H9 (cell line): Measurements from ENCODE around the gene KRTAP23-1. TPM values are rescaled to one million over a fixed set of nuclear protein-coding genes. Genes with fewer than 3 reads are reported as not detected.

ENCODE experiments used
- DNase-seq: peaks from one replicate; pipeline ENCODE4 v3.0.0-alpha.2; 2017
- H2AFZ ChIP-seq: one replicate; pipeline ENCODE4 v1.6.1; 2013; ENCODE audit warnings: mild to moderate bottlenecking, low read length, control low read depth, moderate library complexity
- H2AK5ac ChIP-seq: 2 replicates; pipeline ENCODE4 v1.6.1; 2013; ENCODE audit warnings: low read length, control low read depth, mixed read lengths; ENCODE audit not compliant: insufficient read length
- H2BK120ac ChIP-seq: one replicate; pipeline ENCODE4 v1.6.1; 2013; ENCODE audit warnings: low read depth, mild to moderate bottlenecking, low read length, control low read depth, inconsistent platforms; ENCODE audit not compliant: poor library complexity, severe bottlenecking
- H2BK12ac ChIP-seq: 2 replicates; pipeline ENCODE4 v1.6.1; 2013; ENCODE audit warnings: low read length, control low read depth, mixed read lengths, low read depth; ENCODE audit not compliant: insufficient read length
- H2BK15ac ChIP-seq: 2 replicates; pipeline ENCODE4 v1.6.1; 2013; ENCODE audit warnings: low read depth, low read length, control low read depth
- H2BK20ac ChIP-seq: one replicate; pipeline ENCODE4 v1.6.1; 2013; ENCODE audit warnings: low read depth, mild to moderate bottlenecking, low read length, control low read depth, inconsistent platforms; ENCODE audit not compliant: poor library complexity, severe bottlenecking
- H2BK5ac ChIP-seq: 2 replicates; pipeline ENCODE4 v1.6.1; 2013; ENCODE audit warnings: low read length, control low read depth, mixed read lengths; ENCODE audit not compliant: insufficient read length
- H3K14ac ChIP-seq: 2 replicates; pipeline ENCODE4 v1.6.1; 2013; ENCODE audit warnings: low read length, control low read depth; ENCODE audit not compliant: insufficient read depth
- H3K18ac ChIP-seq: 2 replicates; pipeline ENCODE4 v1.6.1; 2013; ENCODE audit warnings: low read depth, mild to moderate bottlenecking, mixed read lengths, low read length, control low read depth; ENCODE audit not compliant: insufficient read length
- H3K23ac ChIP-seq: 2 replicates; pipeline ENCODE4 v1.6.1; 2013; ENCODE audit warnings: low read length, control low read depth, mixed read lengths, low read depth; ENCODE audit not compliant: insufficient read length
- H3K23me2 ChIP-seq: 2 replicates; pipeline ENCODE4 v1.6.1; 2013; ENCODE audit warnings: low read depth, mild to moderate bottlenecking, mixed read lengths, low read length, control low read depth; ENCODE audit not compliant: insufficient read length, poor library complexity, severe bottlenecking
- H3K27ac ChIP-seq: 2 replicates; pipeline ENCODE4 v1.5.1; 2013; ENCODE audit warnings: low read length, control low read depth, mixed read lengths, low read depth; ENCODE audit not compliant: insufficient read length
- H3K27me3 ChIP-seq: 2 replicates; pipeline ENCODE4 v1.6.1; 2013; ENCODE audit warnings: low read length, control low read depth, inconsistent platforms; ENCODE audit not compliant: insufficient read depth
- H3K4ac ChIP-seq: 2 replicates; pipeline ENCODE4 v1.6.1; 2013; ENCODE audit warnings: low read depth, mild to moderate bottlenecking, control low read depth, inconsistent platforms, low read length, moderate library complexity
- H3K4me1 ChIP-seq: 2 replicates; pipeline ENCODE4 v1.6.1; 2013; ENCODE audit warnings: low read length, control low read depth, inconsistent platforms; ENCODE audit not compliant: insufficient read depth
- H3K4me2 ChIP-seq: 2 replicates; pipeline ENCODE4 v1.6.1; 2013; ENCODE audit warnings: low read length, control low read depth, mixed read lengths; ENCODE audit not compliant: insufficient read length, insufficient read depth
- H3K56ac ChIP-seq: 2 replicates; pipeline ENCODE4 v1.6.1; 2013; ENCODE audit warnings: low read depth, mild to moderate bottlenecking, mixed read lengths, low read length, control low read depth; ENCODE audit not compliant: insufficient read length
- H3K79me1 ChIP-seq: 2 replicates; pipeline ENCODE4 v1.6.1; 2013; ENCODE audit warnings: low read depth, mild to moderate bottlenecking, moderate library complexity, low read length, control low read depth, inconsistent platforms; ENCODE audit not compliant: insufficient read depth, poor library complexity, severe bottlenecking
- H3K79me2 ChIP-seq: 2 replicates; pipeline ENCODE4 v1.6.1; 2013; ENCODE audit warnings: low read length, control low read depth, inconsistent platforms; ENCODE audit not compliant: insufficient read depth
- H3K9ac ChIP-seq: 2 replicates; pipeline ENCODE4 v1.6.1; 2013; ENCODE audit warnings: low read length, control low read depth, mixed read lengths; ENCODE audit not compliant: insufficient read length; ENCODE audit errors: extremely low read depth
- H3K9me3 ChIP-seq: one replicate; pipeline ENCODE4 v1.6.1; 2013; ENCODE audit warnings: low read depth, low read length, inconsistent platforms; ENCODE audit not compliant: control insufficient read depth
- H3T11ph ChIP-seq: one replicate; pipeline ENCODE4 v1.6.1; 2013; ENCODE audit warnings: mild to moderate bottlenecking, low read length, control low read depth, inconsistent platforms
- H4K20me1 ChIP-seq: one replicate; pipeline ENCODE4 v1.6.1; 2013; ENCODE audit not compliant: control insufficient read depth, insufficient read length, insufficient read depth
- H4K5ac ChIP-seq: 2 replicates; pipeline ENCODE4 v1.6.1; 2013; ENCODE audit warnings: low read depth, mild to moderate bottlenecking, mixed read lengths, low read length, control low read depth; ENCODE audit not compliant: insufficient read length
- H4K8ac ChIP-seq: replicated peaks from 2 replicates; pipeline ENCODE4 v1.6.1; 2013; ENCODE audit warnings: low read length, control low read depth, mixed read lengths, low read depth; ENCODE audit not compliant: insufficient read length
- H4K91ac ChIP-seq: 2 replicates; pipeline ENCODE4 v1.6.1; 2013; ENCODE audit warnings: low read depth, mild to moderate bottlenecking, moderate library complexity, mixed read lengths, low read length, control low read depth; ENCODE audit not compliant: insufficient read length
- H3K27ac Mint-ChIP-seq, 3 experiments: 2 replicates in 2 of 3; 3 replicates in 1 of 3; pipeline ENCODE4 v1.8.0; 2020 to 2021; ENCODE audit warnings: mixed read lengths in 3 of 3, mild to moderate bottlenecking in 1 of 3, moderate library complexity in 1 of 3
- H3K27me3 Mint-ChIP-seq: 2 replicates; pipeline ENCODE4 v1.8.0; 2021; ENCODE audit warnings: low read depth, mild to moderate bottlenecking, moderate library complexity, mixed read lengths
- H3K36me3 Mint-ChIP-seq, 3 experiments: 2 replicates in 2 of 3; 3 replicates in 1 of 3; pipeline ENCODE4 v1.8.0; 2020 to 2021; ENCODE audit warnings: low read depth in 3 of 3, mixed read lengths in 3 of 3; ENCODE audit not compliant: insufficient read depth in 1 of 3
- H3K4me1 Mint-ChIP-seq, 2 experiments: 2 replicates each; pipeline ENCODE4 v1.8.0; 2020; ENCODE audit warnings: mixed read lengths in 2 of 2
- H3K4me3 Mint-ChIP-seq, 2 experiments: 2 replicates in 1 of 2; 3 replicates in 1 of 2; pipeline ENCODE4 v1.8.0; 2020 to 2021; ENCODE audit warnings: mild to moderate bottlenecking in 2 of 2, mixed read lengths in 2 of 2, moderate library complexity in 1 of 2
- H3K9me3 Mint-ChIP-seq, 2 experiments: 2 replicates in 1 of 2; 3 replicates in 1 of 2; pipeline ENCODE4 v1.8.0; 2020; ENCODE audit warnings: mild to moderate bottlenecking in 2 of 2, mixed read lengths in 2 of 2, moderate library complexity in 1 of 2
- WGBS: extraction: QIAGEN DNeasy Blood & Tissue Kit; methylation state at CpG from one replicate; pipeline ENCODE4 v1.1.7; 2013; ENCODE audit warnings: missing lambda C conversion rate, low lambda C conversion rate, mixed read lengths; ENCODE audit not compliant: insufficient read length; ENCODE audit errors: extremely low coverage; 5-methylcytosine and 5-hydroxymethylcytosine counted together
- total RNA-seq: library from RNA; stranded (reverse); gene quantifications from 2 replicates; pipeline ENCODE4 v1.2.1, GENCODE V29; 2021
- TF ChIP-seq, protein P1 (sequence below): fragments of 200-600 bp; sonication (generic); conservative IDR thresholded peaks from 3 replicates; pipeline ENCODE4 v1.8.0; 2021; ENCODE audit warnings: antibody characterized with exemption, mild to moderate bottlenecking

KRTAP23-1 gene
- total RNA-seq, 1 experiment from 2014 or later = not detected

DNA sequence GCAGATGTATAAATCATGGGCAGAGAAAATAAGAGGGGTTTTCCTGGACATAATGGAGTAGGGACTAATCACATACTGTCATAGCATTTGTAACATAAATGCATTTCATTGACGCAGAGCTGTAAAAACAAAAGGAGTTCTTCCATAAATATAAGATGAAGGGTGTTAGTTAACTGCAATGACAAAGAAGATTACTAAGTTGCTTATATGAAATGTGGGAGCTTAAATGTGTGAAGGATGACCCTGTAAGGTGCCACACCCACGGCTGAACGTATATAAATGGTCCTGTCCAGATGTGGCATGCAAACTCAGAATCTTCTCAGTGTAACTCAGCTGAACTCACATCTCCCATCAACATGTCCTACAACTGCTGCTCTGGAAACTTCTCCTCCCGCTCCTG lies 47.3 kb upstream of the KRTAP23-1 start, which contains the start of gene KRTAP13-1:
Gene KRTAP13-1 (plus strand): TSS at position 301 of the 400 bp plus-strand sequence. CDS start 56 bp downstream, at position 357.
- TF ChIP-seq, protein P1, sequence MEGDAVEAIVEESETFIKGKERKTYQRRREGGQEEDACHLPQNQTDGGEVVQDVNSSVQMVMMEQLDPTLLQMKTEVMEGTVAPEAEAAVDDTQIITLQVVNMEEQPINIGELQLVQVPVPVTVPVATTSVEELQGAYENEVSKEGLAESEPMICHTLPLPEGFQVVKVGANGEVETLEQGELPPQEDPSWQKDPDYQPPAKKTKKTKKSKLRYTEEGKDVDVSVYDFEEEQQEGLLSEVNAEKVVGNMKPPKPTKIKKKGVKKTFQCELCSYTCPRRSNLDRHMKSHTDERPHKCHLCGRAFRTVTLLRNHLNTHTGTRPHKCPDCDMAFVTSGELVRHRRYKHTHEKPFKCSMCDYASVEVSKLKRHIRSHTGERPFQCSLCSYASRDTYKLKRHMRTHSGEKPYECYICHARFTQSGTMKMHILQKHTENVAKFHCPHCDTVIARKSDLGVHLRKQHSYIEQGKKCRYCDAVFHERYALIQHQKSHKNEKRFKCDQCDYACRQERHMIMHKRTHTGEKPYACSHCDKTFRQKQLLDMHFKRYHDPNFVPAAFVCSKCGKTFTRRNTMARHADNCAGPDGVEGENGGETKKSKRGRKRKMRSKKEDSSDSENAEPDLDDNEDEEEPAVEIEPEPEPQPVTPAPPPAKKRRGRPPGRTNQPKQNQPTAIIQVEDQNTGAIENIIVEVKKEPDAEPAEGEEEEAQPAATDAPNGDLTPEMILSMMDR = no peak
- H2BK5ac ChIP-seq = no peak within 1 kb of the TSS
- H3T11ph ChIP-seq = no peak within 1 kb of the TSS
- no peak within 1 kb of the TSS for H4K91ac ChIP-seq
- H3K27ac Mint-ChIP-seq = no peak within 1 kb of the TSS
- H2AK5ac ChIP-seq = no peak within 1 kb of the TSS
- H3K4me1 ChIP-seq = no peaks in the 10 kb centered on the region
- H3K79me1 ChIP-seq = no peaks in the 10 kb centered on the region
- no peak within 1 kb of the TSS for H2AFZ ChIP-seq
- no peaks in the 10 kb centered on the region for H3K79me2 ChIP-seq
- no peak within 1 kb of the TSS for H4K8ac ChIP-seq
- no CpG with 5 or more reads among the region's 4 CpGs for WGBS
- H3K27ac ChIP-seq = no peak within 1 kb of the TSS
- no peaks in the 10 kb centered on the region for H3K23me2 ChIP-seq
- no peak for DNase-seq
- H3K18ac ChIP-seq = no peak within 1 kb of the TSS
- H3K9ac ChIP-seq = no peak within 1 kb of the TSS
- H3K4ac ChIP-seq = no peak within 1 kb of the TSS
- H4K20me1 ChIP-seq = no peaks in the 10 kb centered on the region
- no peaks in the 10 kb centered on the region; a peak in 1 of 7 replicates for H3K36me3 Mint-ChIP-seq
- no peaks in the 10 kb centered on the region for H3K4me1 Mint-ChIP-seq
- H3K9me3 Mint-ChIP-seq = peaks cover 3 to 4% of the 10 kb centered on the region in 2 experiments; a peak in 3 of 5 replicates
- no peaks in the 10 kb centered on the region for H3K27me3 ChIP-seq
- H3K14ac ChIP-seq = no peak within 1 kb of the TSS
- H2BK12ac ChIP-seq = no peak within 1 kb of the TSS
- no peak within 1 kb of the TSS for H2BK20ac ChIP-seq
- H3K9me3 ChIP-seq = no peaks in the 10 kb centered on the region
- H3K56ac ChIP-seq = no peak within 1 kb of the TSS
- no peak within 1 kb of the TSS for H2BK120ac ChIP-seq
- H3K23ac ChIP-seq = no peak within 1 kb of the TSS
- no peak within 1 kb of the TSS for H3K4me3 Mint-ChIP-seq
- no peak within 1 kb of the TSS for H4K5ac ChIP-seq
- no peaks in the 10 kb centered on the region for H3K27me3 Mint-ChIP-seq
- H2BK15ac ChIP-seq = no peak within 1 kb of the TSS
- no peak within 1 kb of the TSS for H3K4me2 ChIP-seq
